Fibroblast of villous mesenchyme (primary cell): ENCODE measurements around the gene PTS. TPM values are rescaled to one million over a fixed set of nuclear protein-coding genes. Genes with fewer than 3 reads are reported as not detected.

Source experiments
- DNase-seq: peaks from one replicate; pipeline ENCODE4 v3.0.0-alpha.2; 2010; ENCODE audit warnings: low read depth
- H3K4me3 ChIP-seq: 2 replicates; pipeline ENCODE4 v1.5.1; 2011; ENCODE audit warnings: low read depth, mild to moderate bottlenecking, low read length
- CTCF ChIP-seq: IDR thresholded peaks from 2 replicates; pipeline ENCODE4 v1.5.1; 2012; ENCODE audit warnings: low read depth, mild to moderate bottlenecking, low read length; ENCODE audit not compliant: insufficient read depth
- small RNA-seq: library from RNA; depleted of rRNA; stranded (forward); fragments of <200 nt; gene quantifications from one replicate; pipeline ENCODE3, GENCODE V24; 2012
- total RNA-seq: library from RNA; depleted of rRNA; stranded (reverse); fragments of >200 nt; gene quantifications from 2 replicates; pipeline ENCODE4 v1.2.3, GENCODE V29; 2012

Gene PTS
- total RNA-seq, 1 donor = 67.8 TPM

GRCh38 chr11:112281726-112282125 lies 55.5 kb downstream of the PTS start:
- no peak overlapping the region for H3K4me3 ChIP-seq
- TF ChIP-seq CTCF = no peak
- no peak for DNase-seq

Small RNAs within 50 kb of the gene (small RNA-seq; reads per million reads assigned to genes)
- not detected for gene MRPS36P4

Other genes with a start within 250 kb of the PTS start
- gene DLAT, start 201.0 kb upstream of the PTS start, total RNA-seq = 49.6 and 56.6 TPM in 2 replicates
- gene PIH1D2, start 152.4 kb upstream of the PTS start, total RNA-seq = 1.3 and 2.6 TPM in 2 replicates
- 20.6 and 30.7 TPM in 2 replicates for gene NKAPD1, start 152.1 kb upstream of the PTS start, total RNA-seq
- 57.0 and 64.3 TPM in 2 replicates for gene TIMM8B, start 139.7 kb upstream of the PTS start, total RNA-seq
- gene SDHD, start 139.6 kb upstream of the PTS start, total RNA-seq = 121 and 140 TPM in 2 replicates
- gene IL18, start 62.3 kb upstream of the PTS start, total RNA-seq = 1.6 and 2.2 TPM in 2 replicates
- gene TEX12, start 59.1 kb upstream of the PTS start, total RNA-seq = 0.32 TPM in 1 of 2 replicates, not detected in the other
- 0.97 and 3.0 TPM in 2 replicates for gene BCO2, start 50.9 kb upstream of the PTS start, total RNA-seq
- gene PLET1, start 34.4 kb downstream of the PTS start, total RNA-seq = not detected in 2 replicates